ENCODE results near the gene CFDP1.
A peak's percentile ranks its signal among the peaks of the same experiment; 100 is the strongest.

CFDP1 gene

DNA sequence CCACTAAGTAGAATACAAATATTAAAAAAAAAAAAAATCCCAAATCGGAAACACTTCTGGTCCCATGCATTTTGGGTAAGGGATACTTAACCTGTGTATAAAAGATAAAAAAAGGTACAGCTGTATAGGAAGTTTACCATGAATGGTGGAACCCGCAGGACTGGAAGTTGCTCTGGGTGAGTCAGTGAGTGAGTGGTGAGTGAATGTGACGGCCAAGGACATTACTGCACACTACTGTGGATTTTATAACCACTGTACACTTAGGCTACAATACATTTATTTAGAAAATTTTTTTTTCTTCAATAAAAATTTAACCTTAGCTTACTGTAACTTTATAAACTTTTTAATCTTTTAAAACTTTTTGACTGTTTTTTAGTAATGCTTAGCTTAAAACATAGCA lies 110.6 kb downstream of the CFDP1 start:
- DNase-seq = no peak
- H3K27ac Mint-ChIP-seq = no peak overlapping the region
- no peaks in the 10 kb centered on the region for H3K9me3 Mint-ChIP-seq
- H3K27me3 Mint-ChIP-seq = peaks cover 43% of the 10 kb centered on the region
- CTCF ChIA-PET = no interaction called here
- H3K36me3 Mint-ChIP-seq = peaks cover 2% of the 10 kb centered on the region
- no peak overlapping the region for H3K4me3 Mint-ChIP-seq
- peaks cover 34% of the 10 kb centered on the region for H3K4me1 Mint-ChIP-seq

DNA sequence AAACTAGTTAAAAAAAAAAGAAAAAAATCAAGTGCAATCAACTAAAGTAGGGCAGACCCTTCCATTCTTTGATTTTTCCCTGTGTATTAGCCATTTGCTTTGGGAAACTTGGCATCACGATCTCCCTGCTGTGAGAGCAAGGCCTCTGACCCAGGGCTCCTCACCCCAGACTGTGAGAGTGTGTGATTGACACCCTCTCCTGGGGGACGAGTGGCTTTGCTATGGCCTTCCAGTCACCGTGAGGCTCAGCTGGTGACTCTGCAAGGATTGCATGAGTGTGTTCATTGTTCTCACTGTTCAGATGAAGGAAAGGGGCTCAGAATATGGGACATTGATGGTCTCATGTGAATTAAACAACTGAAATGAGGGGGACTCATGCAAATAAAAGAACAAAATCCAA lies 112.9 kb downstream of the CFDP1 start:
- Mint-ChIP-seq H3K27me3 (peaks cover 52% of the 10 kb centered on the region), H3K4me1 (peaks cover 22% of the 10 kb centered on the region), H3K36me3 (peaks cover 3% of the 10 kb centered on the region), H3K27ac (no peak overlapping the region), H3K9me3 (no peaks in the 10 kb centered on the region), H3K4me3 (no peak overlapping the region)
- CTCF ChIA-PET = interaction anchor here (1.0 to 1.1 kb wide), 2 partner anchors 15 to 121 kb away, joined by 3 to 6 read pairs; no protein-coding TSS in a partner anchor
- DNase-seq = no peak

DNA sequence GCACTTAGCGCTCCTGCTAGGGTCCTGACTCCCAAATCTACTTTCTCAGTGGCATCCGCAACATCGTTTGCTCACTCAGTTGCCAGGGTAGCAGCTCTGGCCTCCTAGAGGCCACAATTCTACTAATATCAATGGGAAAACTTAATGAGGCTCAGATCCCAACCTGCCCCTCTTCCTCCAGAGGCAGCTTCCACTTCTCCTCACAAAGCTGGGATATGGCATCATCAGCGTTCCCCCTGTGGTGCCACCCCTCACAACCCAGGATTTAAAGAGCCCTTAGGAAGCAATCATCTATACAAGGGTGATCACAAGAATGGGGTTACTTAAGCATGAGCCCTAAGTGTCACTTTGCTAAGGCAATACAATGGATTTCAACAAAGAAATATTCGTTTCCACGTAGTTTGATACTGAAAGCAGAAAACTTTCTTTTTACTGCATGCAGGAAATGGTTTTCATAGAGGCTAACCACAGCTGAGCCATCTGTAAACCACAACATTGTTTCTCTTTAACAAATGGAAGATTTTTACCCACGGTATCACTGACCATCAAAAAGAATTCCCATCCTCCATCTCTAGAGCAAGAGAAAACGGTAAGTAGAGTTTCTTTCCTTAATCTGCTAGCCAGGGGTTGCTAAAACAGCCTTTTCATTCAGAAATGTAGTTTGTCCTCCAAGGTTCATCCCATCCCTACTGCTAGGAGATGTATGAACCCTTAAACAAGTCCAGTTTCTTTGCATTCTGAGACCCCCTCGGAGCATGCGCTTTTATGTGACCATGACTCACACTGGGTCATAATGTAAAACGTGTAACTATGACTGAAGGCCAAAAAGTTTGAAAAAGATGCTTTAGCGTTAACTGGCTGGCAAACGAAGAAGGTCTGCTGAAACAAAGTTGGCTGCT lies 113.5 kb downstream of the CFDP1 start:
- Mint-ChIP-seq H3K27me3 (peaks cover 55% of the 10 kb centered on the region), H3K4me3 (peak overlapping the region; percentile 26), H3K36me3 (peaks cover 3% of the 10 kb centered on the region), H3K4me1 (peaks cover 22% of the 10 kb centered on the region), H3K27ac (no peak overlapping the region), H3K9me3 (no peaks in the 10 kb centered on the region)
- DNase-seq = peak; percentile 39
- CTCF ChIA-PET = interaction anchor here (1.0 to 1.4 kb wide), 2 partner anchors 86 to 120 kb away, joined by 5 to 6 read pairs; no protein-coding TSS in a partner anchor

DNA sequence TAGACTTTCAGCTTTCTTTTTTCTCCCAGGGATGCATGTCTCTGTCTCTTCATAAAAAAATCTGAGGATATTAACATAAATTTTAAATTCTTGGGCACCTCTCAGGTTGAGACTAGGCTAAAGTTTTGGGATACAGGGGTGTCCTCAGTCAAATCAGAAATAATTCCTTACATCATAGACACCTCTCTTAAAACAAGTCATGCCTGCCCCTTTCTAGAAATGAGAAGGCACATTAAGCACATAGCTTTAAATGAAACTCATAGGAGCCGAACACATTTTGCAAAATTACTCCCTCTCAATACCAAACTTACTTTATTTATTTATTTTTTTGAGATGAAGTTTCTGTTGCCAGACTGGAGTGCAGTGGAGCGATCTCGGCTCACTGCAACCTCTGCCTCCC lies 114.6 kb downstream of the CFDP1 start:
- CTCF ChIA-PET = interaction anchor here (1.4 kb wide), 1 partner anchor 85 kb away, joined by 5 read pairs; no protein-coding TSS in a partner anchor
- H3K27me3 Mint-ChIP-seq = peaks cover 50% of the 10 kb centered on the region
- DNase-seq = no peak
- peaks cover 22% of the 10 kb centered on the region for H3K4me1 Mint-ChIP-seq
- peaks cover 3% of the 10 kb centered on the region for H3K36me3 Mint-ChIP-seq
- H3K9me3 Mint-ChIP-seq = no peaks in the 10 kb centered on the region
- H3K4me3 Mint-ChIP-seq = no peak overlapping the region
- no peak overlapping the region for H3K27ac Mint-ChIP-seq

DNA sequence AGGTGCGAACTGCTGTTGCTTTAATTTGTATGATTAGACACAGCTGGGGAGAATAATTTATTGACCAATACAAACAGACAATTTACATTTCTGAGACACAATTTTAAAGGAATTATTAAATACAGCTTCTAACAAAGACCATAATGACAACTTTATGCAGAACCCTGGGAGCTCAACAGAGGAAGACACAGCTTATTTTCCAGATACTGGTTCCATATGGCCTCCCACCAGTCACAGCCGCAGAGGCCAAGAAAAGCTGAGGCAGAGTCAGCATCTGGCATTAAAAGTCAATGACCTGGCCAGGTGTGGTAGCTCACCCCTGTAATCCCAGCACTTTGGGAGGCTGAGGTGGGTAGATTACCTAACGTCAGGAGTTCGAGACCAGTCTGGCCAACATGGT lies 115.8 kb downstream of the CFDP1 start:
- Mint-ChIP-seq H3K4me3 (no peak overlapping the region), H3K27ac (no peak overlapping the region), H3K27me3 (peaks cover 56% of the 10 kb centered on the region), H3K36me3 (peaks cover 6% of the 10 kb centered on the region), H3K9me3 (no peaks in the 10 kb centered on the region), H3K4me1 (peaks cover 22% of the 10 kb centered on the region)
- no peak for DNase-seq
- CTCF ChIA-PET = no interaction called here

DNA sequence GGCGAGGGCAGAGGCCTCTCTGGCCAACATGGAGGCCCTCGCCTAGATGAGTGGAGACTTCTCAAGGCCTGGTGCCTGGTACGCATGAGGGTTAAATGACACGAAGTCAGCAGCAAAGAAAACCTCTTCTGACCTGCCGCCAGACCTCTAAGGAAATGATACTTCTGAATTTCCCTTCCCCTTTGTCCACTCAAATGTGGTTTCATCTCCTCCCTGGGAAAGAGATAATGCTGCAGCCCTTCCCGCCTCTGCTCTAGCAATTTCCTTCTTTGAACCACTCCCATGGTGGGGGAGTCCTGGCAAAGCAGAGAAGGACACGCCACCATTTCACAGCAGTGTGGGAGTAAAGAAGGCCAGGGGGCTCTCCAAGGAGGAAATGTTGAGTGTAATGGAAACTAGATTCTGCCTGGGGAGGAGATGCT lies 116.2 kb downstream of the CFDP1 start:
- peaks cover 22% of the 10 kb centered on the region for H3K4me1 Mint-ChIP-seq
- H3K4me3 Mint-ChIP-seq = no peak overlapping the region
- no peaks in the 10 kb centered on the region for H3K9me3 Mint-ChIP-seq
- H3K36me3 Mint-ChIP-seq = peaks cover 6% of the 10 kb centered on the region
- no peak for DNase-seq
- H3K27me3 Mint-ChIP-seq = peaks cover 56% of the 10 kb centered on the region
- CTCF ChIA-PET = no interaction called here
- H3K27ac Mint-ChIP-seq = no peak overlapping the region

DNA sequence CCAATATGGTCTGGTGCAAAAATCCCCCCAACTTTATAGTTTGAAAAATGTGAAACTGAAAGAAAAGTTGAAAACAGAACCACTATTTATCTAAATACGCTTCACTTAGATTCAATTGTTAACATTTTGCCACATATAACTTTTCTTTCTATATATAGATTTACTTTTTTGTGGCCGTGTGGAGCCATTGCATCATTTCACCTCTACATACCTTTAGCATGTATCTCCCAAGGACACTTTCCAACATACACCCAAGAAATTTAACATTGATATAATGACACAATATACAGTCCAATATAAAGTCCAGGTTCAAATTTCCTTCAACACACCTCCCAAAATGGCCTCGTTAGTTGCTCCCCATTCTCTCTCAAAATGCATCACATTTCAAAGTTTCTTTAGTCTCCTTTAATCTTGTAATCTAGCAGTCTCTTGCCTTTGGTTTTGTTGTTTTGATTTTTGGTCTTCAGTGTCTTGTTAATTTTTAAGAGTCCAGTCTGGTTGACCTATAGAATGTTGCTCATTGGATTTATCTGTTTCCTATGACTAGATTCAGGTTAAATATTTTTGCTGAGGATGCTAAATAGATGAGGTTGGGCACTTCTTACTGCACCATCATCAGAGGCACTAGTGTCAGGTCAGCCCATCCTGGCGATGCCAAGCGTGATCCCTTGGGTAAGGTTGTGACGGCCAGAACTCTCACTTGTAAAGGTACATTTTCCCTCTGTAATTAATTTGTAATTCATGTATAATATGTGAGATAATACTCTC lies 117.6 kb downstream of the CFDP1 start:
- Mint-ChIP-seq H3K4me3 (no peak overlapping the region), H3K27ac (no peak overlapping the region), H3K27me3 (peaks cover 44% of the 10 kb centered on the region), H3K4me1 (peaks cover 18% of the 10 kb centered on the region), H3K36me3 (peaks cover 5% of the 10 kb centered on the region), H3K9me3 (no peaks in the 10 kb centered on the region)
- CTCF ChIA-PET = no interaction called here
- no peak for DNase-seq

DNA sequence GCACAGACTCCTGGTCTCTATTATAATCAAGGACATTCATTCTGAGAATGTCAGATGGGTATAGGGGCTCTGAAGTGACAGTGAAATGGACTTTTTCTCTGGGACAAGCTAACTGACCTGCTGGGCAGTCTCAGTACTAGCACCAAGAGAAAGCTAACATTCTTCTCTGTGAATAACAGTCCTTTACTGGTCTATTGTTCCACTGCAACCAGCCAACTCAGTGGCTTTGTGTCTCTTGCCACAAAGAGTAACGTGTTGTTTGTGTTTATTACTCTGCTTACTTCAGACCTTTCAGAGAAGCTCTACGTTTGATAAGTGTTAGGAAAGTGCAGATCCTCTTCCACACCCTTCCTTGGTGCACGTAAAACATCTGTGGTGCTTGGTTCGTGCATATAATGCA lies 120.4 kb downstream of the CFDP1 start:
- Mint-ChIP-seq H3K36me3 (peaks cover 7% of the 10 kb centered on the region), H3K4me1 (no peaks in the 10 kb centered on the region), H3K27me3 (peaks cover 24% of the 10 kb centered on the region), H3K4me3 (no peak overlapping the region), H3K9me3 (no peaks in the 10 kb centered on the region), H3K27ac (no peak overlapping the region)
- CTCF ChIA-PET = no interaction called here
- DNase-seq = no peak

DNA sequence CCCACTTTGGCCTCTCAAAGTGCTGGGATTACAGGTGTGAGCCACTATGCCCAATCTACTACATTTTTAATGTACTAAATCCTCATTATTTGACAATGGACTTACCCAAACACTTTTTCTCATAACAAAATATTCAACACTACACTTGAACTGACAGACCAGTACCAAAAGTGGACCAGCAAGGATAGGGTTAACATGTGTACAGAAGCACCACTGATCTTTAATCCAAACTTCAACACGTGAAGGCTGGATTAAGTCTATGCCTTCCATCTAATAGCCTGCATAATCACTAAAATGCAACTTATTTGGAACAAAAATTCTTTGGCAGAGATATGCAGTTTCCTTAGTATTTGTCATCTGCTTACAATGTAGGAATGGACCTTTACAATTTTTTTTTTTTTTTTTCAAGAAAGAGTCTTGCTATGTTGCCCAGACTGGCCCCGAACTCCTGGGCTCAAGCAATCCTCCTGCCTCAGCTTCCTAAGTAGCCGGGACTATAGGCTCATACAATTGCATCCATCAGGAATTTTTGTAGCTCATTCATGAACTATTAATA lies 121.8 kb downstream of the CFDP1 start:
- H3K27me3 Mint-ChIP-seq = peaks cover 14% of the 10 kb centered on the region
- CTCF ChIA-PET = interaction anchor here (0.5 kb wide), 1 partner anchor 110 kb away, joined by 3 read pairs; no protein-coding TSS in a partner anchor
- peaks cover 7% of the 10 kb centered on the region for H3K36me3 Mint-ChIP-seq
- no peak overlapping the region for H3K4me3 Mint-ChIP-seq
- peaks cover 3% of the 10 kb centered on the region for H3K4me1 Mint-ChIP-seq
- H3K27ac Mint-ChIP-seq = no peak overlapping the region
- DNase-seq = no peak
- no peaks in the 10 kb centered on the region for H3K9me3 Mint-ChIP-seq

DNA sequence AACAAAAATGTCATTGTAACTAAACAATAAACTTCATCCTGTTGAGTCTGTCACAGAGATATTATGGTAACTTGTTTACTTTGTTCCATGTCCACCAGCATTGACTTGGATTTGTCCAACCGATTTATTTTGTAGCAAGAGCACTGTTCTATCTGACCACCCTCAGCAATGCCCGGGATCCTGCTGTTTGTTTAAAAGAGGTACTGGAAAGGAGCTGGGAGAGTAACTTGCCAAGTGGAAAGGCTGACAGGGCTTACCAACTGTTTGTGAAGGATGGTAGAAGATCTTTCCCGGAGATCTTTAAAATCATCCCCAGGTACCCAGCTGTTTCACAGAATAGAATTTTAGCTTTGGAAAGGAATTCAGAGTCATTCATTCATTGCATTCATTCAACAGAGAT lies 122.8 kb downstream of the CFDP1 start:
- H3K9me3 Mint-ChIP-seq = no peaks in the 10 kb centered on the region
- H3K27me3 Mint-ChIP-seq = peaks cover 14% of the 10 kb centered on the region
- peaks cover 9% of the 10 kb centered on the region for H3K4me1 Mint-ChIP-seq
- H3K36me3 Mint-ChIP-seq = peaks cover 6% of the 10 kb centered on the region
- no peak overlapping the region for H3K27ac Mint-ChIP-seq
- DNase-seq = no peak
- CTCF ChIA-PET = no interaction called here
- H3K4me3 Mint-ChIP-seq = no peak overlapping the region

DNA sequence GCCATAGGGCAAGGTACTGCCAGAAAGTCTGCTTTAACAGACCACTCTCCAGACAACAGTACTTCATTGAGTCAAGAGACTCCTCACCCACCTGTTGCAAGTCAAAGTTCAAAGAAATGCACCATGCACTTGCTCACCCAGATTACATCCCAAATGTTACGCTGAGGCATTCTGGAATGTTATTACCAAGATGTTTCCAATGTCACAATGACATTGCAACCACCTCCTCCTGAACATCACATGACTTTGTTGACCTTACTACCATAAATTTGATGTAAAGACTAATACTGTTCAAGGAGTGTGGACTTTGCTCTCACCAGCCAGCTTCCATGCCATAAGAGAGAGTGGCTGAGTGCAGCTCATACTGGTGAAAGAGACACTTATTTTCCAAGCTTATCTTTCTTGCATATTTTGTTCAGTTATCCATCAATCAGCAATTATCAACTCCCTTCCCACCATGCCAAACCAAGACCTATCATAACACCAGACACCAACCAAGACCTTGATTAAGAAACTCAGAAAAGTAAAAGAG lies 123.3 kb downstream of the CFDP1 start:
- no peak overlapping the region for H3K27ac Mint-ChIP-seq
- H3K4me3 Mint-ChIP-seq = no peak overlapping the region

DNA sequence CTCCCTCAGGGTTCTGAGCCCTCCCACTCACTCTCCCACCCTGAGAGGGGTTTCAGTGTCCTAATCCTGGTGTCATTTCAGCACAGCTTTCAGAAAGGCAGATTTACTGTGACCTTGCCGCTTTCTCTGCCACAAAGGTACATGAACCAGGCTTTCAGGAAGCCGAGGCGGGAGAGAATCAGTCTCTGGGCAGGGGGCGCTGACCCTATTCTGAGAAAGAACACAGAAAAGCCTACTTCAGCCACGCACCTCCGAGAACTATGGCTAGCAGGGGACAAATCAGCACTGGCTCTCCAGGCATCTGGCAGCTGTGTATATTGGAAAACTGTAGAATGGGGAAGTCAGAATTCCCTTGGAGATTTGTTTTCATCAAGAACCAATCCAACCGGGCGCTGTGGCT lies 124.1 kb downstream of the CFDP1 start:
- Mint-ChIP-seq H3K27me3 (peaks cover 11% of the 10 kb centered on the region), H3K4me3 (no peak overlapping the region), H3K36me3 (peaks cover 14% of the 10 kb centered on the region), H3K4me1 (peaks cover 18% of the 10 kb centered on the region), H3K9me3 (no peaks in the 10 kb centered on the region), H3K27ac (no peak overlapping the region)
- no peak for DNase-seq
- CTCF ChIA-PET = interaction anchor here (1.1 kb wide), 1 partner anchor 76 kb away, joined by 3 read pairs; no protein-coding TSS in a partner anchor

More for the DNA sequence above, 123.3 kb downstream of the CFDP1 start:
- CTCF ChIA-PET = no interaction called here
- H3K27me3 Mint-ChIP-seq = peaks cover 13% of the 10 kb centered on the region
- DNase-seq = no peak
- H3K36me3 Mint-ChIP-seq = peaks cover 9% of the 10 kb centered on the region
- H3K9me3 Mint-ChIP-seq = no peaks in the 10 kb centered on the region
- H3K4me1 Mint-ChIP-seq = peaks cover 15% of the 10 kb centered on the region

DNA sequence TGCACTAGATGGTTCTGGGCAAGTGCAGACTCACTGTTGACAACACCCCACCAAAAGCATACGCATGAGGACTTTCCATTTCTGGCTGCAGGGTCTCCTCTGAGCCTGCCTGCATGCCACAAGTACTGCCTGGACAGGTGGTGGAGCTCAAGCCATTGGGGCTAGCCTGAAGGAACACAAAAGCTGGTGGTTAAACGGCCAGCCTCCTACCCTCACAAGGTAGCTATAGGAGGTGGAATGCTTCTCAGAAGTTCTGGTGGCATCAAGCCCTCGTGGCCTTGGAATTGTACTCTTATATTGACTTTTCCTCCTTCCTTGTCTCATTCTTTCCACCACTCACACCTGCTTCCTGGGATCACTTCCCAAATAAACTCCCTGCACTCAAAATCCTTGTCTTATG lies 125.3 kb downstream of the CFDP1 start:
- Mint-ChIP-seq H3K4me1 (peaks cover 18% of the 10 kb centered on the region), H3K36me3 (peaks cover 11% of the 10 kb centered on the region), H3K27ac (no peak overlapping the region), H3K27me3 (peaks cover 5% of the 10 kb centered on the region), H3K4me3 (no peak overlapping the region), H3K9me3 (no peaks in the 10 kb centered on the region)
- DNase-seq = no peak
- CTCF ChIA-PET = interaction anchor here (1.1 kb wide), 1 partner anchor 77 kb away, joined by 3 read pairs; no protein-coding TSS in a partner anchor

DNA sequence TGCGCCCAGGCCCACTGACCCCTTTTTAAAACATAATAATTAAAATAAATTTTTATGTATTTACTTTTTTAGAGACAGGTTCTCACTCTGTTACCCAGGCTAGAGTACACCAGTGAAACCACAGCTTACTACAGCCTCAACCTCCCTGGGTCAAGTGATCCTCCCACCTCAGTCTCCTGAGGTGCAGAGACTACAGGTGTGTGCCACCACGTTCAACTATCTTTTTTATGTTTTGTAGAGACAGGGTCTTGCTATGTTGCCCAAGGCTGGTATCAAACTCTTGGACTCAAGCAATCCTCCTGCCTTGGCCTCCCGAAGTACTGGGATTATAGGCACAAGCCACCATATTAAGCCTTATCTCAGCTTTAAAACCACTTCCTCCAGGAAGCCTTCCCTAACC lies 125.8 kb downstream of the CFDP1 start:
- CTCF ChIA-PET = no interaction called here
- H3K4me3 Mint-ChIP-seq = no peak overlapping the region
- H3K36me3 Mint-ChIP-seq = peaks cover 11% of the 10 kb centered on the region
- H3K4me1 Mint-ChIP-seq = peaks cover 18% of the 10 kb centered on the region
- H3K9me3 Mint-ChIP-seq = no peaks in the 10 kb centered on the region
- H3K27me3 Mint-ChIP-seq = peaks cover 5% of the 10 kb centered on the region
- no peak overlapping the region for H3K27ac Mint-ChIP-seq
- DNase-seq = no peak
